ENCODE measurements around the gene SQSTM1.
"Not testable (repeated sequence)": the region's sequence is repeated elsewhere in the genome, so short reads cannot be mapped to it uniquely, and the experiment has no call there.

Gene SQSTM1

DNA sequence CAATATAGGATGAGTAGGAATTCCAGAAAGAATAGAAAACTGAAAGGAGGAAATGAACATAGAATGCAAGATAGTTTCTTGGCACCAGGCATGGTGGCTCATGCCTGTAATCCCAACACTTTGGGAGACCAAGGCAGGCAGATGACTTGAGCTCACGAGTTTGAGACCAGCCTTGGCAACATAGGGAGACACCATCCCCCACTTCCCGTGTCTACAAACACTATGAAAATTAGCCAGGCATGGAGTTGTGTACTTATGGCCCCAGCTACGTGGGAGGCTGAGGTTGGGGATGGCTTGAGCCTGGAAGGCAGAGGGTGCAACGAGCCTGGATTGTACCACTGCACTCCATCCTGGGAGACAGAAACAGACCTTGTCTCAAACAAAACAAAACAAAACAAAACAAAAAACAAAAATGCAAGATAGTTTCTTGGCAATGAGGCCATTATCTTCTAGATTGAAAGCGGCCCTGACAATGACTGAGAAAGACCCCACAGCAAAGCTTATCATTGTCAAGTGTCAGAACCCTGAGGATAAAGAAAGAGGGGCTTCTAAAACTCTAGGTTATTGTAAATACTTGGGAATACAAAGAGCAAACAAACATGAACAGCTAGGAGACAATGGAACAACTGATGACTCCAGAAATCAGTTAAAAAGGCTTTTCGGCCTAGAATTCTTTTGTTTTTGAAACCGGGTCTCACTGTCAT, 9.2 kb downstream of the SQSTM1 start:
- no peak overlapping the region for H3K4me3 ChIP-seq (ENCODE audit: low read length)
- peaks cover 69% of the 10 kb centered on the region for H3K36me3 ChIP-seq (ENCODE audit: insufficient read depth, low read length)
- no peaks in the 10 kb centered on the region for H3K4me1 ChIP-seq (ENCODE audit: insufficient read depth, low read length)
- peaks cover 5% of the 10 kb centered on the region for H3K9me3 ChIP-seq (ENCODE audit: low read length)
- H3K27me3 ChIP-seq (ENCODE audit: insufficient read depth, low read length), result no peaks in the 10 kb centered on the region
- no peak overlapping the region for H2AFZ ChIP-seq (ENCODE audit: low read depth, low read length)

GRCh38 chr5:179830818-179831468, 10.2 kb downstream of the SQSTM1 start:
- peaks cover 5% of the 10 kb centered on the region for H3K9me3 ChIP-seq (ENCODE audit: low read length)
- H2AFZ ChIP-seq (ENCODE audit: low read depth, low read length), result no peak overlapping the region
- H3K4me1 ChIP-seq (ENCODE audit: insufficient read depth, low read length), result no peaks in the 10 kb centered on the region
- H3K4me3 ChIP-seq (ENCODE audit: low read length), result no peak overlapping the region
- peaks cover 59% of the 10 kb centered on the region for H3K36me3 ChIP-seq (ENCODE audit: insufficient read depth, low read length)
- no peaks in the 10 kb centered on the region for H3K27me3 ChIP-seq (ENCODE audit: insufficient read depth, low read length)

DNA sequence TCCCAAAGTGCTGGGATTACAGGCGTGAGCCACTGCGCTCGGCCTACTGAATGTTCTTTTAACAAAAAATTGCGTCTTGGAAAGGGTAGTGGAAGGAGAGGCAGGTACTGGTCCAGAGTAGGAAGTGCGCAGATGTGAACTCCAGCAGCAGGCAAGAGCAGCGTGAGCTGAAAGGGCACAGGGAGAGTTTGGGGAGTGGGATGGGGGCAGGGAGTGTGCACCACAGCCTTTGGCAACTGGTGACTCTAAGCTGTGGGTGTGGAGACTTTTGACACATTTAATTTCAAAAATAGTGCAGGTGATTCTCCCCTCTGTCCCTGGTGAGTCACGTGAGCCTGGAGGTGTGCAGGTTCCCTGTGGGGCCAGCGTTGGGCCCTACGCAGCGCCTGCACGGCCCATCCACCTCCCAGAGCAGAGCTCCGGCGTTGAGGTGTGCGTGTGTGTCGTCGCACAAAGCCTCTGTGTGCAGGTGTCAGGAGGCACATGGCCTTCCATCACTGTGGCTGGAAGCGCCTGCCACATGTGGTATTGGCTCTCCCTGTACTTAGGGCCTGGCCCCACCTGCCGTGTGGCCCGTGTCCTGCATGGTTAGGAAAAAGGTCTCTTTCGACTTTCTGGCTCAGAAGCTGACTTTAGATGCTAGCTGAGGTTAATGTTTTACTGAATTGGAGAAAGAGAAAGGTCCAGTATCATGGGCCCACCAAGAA, 11.5 kb downstream of the SQSTM1 start:
- H3K36me3 ChIP-seq (ENCODE audit: insufficient read depth, low read length), result peaks cover 64% of the 10 kb centered on the region

DNA sequence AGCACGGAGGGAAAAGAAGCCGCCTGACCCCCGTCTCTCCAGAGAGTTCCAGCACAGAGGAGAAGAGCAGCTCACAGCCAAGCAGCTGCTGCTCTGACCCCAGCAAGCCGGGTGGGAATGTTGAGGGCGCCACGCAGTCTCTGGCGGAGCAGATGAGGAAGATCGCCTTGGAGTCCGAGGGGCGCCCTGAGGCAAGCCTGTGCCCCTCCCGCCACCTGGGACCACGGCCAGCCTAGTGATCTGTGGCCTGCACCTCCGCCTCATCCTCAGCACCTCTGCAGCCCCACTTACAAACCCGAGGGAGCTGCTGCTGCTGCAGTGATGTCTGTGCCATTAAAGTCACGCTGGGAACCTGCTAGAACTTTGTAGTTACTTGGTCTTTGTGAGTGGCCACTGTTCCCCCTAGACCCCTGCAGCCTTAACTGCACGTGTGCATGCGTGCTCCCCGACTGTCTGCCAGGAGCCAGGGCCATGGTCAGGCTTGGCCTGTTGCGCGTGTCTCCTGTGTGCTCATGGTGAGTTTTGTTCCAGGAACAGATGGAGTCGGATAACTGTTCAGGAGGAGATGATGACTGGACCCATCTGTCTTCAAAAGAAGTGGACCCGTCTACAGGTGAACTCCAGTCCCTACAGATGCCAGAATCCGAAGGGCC, 12.5 kb downstream of the SQSTM1 start:
- H3K9me3 ChIP-seq (ENCODE audit: low read length), result peaks cover 5% of the 10 kb centered on the region
- no peak overlapping the region for H3K4me3 ChIP-seq (ENCODE audit: low read length)
- H3K4me1 ChIP-seq (ENCODE audit: insufficient read depth, low read length), result no peaks in the 10 kb centered on the region
- no peak overlapping the region for H2AFZ ChIP-seq (ENCODE audit: low read depth, low read length)
- no peaks in the 10 kb centered on the region for H3K27me3 ChIP-seq (ENCODE audit: insufficient read depth, low read length)
- peaks cover 67% of the 10 kb centered on the region for H3K36me3 ChIP-seq (ENCODE audit: insufficient read depth, low read length)

More for the DNA sequence above, 11.5 kb downstream of the SQSTM1 start:
- no peak overlapping the region for H2AFZ ChIP-seq (ENCODE audit: low read depth, low read length)
- no peak overlapping the region for H3K4me3 ChIP-seq (ENCODE audit: low read length)
- peaks cover 5% of the 10 kb centered on the region for H3K9me3 ChIP-seq (ENCODE audit: low read length)
- H3K27me3 ChIP-seq (ENCODE audit: insufficient read depth, low read length), result no peaks in the 10 kb centered on the region
- H3K4me1 ChIP-seq (ENCODE audit: insufficient read depth, low read length), result no peaks in the 10 kb centered on the region

GRCh38 chr5:179833709-179834070, 13.0 kb downstream of the SQSTM1 start:
- Histone ChIP-seq H3K9me3 (ENCODE audit: low read length) (peaks cover 5% of the 10 kb centered on the region), H3K4me1 (ENCODE audit: insufficient read depth, low read length) (no peaks in the 10 kb centered on the region)

GRCh38 chr5:179834120-179834519, 13.4 kb downstream of the SQSTM1 start:
- Histone ChIP-seq H3K4me1 (ENCODE audit: insufficient read depth, low read length) (no peaks in the 10 kb centered on the region), H3K27me3 (ENCODE audit: insufficient read depth, low read length) (no peaks in the 10 kb centered on the region), H3K36me3 (ENCODE audit: insufficient read depth, low read length) (peaks cover 66% of the 10 kb centered on the region), H3K4me3 (ENCODE audit: low read length) (no peak overlapping the region), H3K9me3 (ENCODE audit: low read length) (peaks cover 5% of the 10 kb centered on the region), H2AFZ (ENCODE audit: low read depth, low read length) (no peak overlapping the region)

More at GRCh38 chr5:179833709-179834070, 13.0 kb downstream of the SQSTM1 start:
- Histone ChIP-seq H3K36me3 (ENCODE audit: insufficient read depth, low read length) (peaks cover 69% of the 10 kb centered on the region), H3K4me3 (ENCODE audit: low read length) (no peak overlapping the region), H3K27me3 (ENCODE audit: insufficient read depth, low read length) (no peaks in the 10 kb centered on the region), H2AFZ (ENCODE audit: low read depth, low read length) (no peak overlapping the region)

GRCh38 chr5:179834871-179835270, 14.2 kb downstream of the SQSTM1 start:
- not testable (repeated sequence) for H3K4me1 ChIP-seq (ENCODE audit: insufficient read depth, low read length); H3K27me3 ChIP-seq (ENCODE audit: insufficient read depth, low read length); H3K9me3 ChIP-seq (ENCODE audit: low read length); H3K4me3 ChIP-seq (ENCODE audit: low read length); H2AFZ ChIP-seq (ENCODE audit: low read depth, low read length)
- peaks cover 66% of the 10 kb centered on the region for H3K36me3 ChIP-seq (ENCODE audit: insufficient read depth, low read length)

DNA sequence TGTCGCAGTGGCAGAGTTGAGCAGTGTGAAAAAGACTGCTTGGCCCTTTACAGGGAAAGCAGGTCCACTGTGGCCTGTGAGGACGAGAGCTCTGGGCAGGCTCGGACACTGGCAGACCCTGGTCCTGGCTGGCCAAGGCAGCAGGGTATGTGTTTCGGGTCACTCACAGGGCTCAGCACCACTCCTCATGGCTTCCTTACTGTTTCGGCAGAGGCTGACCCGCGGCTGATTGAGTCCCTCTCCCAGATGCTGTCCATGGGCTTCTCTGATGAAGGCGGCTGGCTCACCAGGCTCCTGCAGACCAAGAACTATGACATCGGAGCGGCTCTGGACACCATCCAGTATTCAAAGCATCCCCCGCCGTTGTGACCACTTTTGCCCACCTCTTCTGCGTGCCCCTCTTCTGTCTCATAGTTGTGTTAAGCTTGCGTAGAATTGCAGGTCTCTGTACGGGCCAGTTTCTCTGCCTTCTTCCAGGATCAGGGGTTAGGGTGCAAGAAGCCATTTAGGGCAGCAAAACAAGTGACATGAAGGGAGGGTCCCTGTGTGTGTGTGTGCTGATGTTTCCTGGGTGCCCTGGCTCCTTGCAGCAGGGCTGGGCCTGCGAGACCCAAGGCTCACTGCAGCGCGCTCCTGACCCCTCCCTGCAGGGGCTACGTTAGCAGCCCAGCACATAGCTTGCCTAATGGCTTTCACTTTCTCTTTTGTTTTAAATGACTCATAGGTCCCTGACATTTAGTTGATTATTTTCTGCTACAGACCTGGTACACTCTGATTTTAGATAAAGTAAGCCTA, 15.7 kb downstream of the SQSTM1 start:
- no peak overlapping the region for H2AFZ ChIP-seq (ENCODE audit: low read depth, low read length)
- no peaks in the 10 kb centered on the region for H3K27me3 ChIP-seq (ENCODE audit: insufficient read depth, low read length)
- peaks cover 72% of the 10 kb centered on the region for H3K36me3 ChIP-seq (ENCODE audit: insufficient read depth, low read length)
- H3K9me3 ChIP-seq (ENCODE audit: low read length), result no peaks in the 10 kb centered on the region
- H3K4me3 ChIP-seq (ENCODE audit: low read length), result no peak overlapping the region
- H3K4me1 ChIP-seq (ENCODE audit: insufficient read depth, low read length), result no peaks in the 10 kb centered on the region

DNA sequence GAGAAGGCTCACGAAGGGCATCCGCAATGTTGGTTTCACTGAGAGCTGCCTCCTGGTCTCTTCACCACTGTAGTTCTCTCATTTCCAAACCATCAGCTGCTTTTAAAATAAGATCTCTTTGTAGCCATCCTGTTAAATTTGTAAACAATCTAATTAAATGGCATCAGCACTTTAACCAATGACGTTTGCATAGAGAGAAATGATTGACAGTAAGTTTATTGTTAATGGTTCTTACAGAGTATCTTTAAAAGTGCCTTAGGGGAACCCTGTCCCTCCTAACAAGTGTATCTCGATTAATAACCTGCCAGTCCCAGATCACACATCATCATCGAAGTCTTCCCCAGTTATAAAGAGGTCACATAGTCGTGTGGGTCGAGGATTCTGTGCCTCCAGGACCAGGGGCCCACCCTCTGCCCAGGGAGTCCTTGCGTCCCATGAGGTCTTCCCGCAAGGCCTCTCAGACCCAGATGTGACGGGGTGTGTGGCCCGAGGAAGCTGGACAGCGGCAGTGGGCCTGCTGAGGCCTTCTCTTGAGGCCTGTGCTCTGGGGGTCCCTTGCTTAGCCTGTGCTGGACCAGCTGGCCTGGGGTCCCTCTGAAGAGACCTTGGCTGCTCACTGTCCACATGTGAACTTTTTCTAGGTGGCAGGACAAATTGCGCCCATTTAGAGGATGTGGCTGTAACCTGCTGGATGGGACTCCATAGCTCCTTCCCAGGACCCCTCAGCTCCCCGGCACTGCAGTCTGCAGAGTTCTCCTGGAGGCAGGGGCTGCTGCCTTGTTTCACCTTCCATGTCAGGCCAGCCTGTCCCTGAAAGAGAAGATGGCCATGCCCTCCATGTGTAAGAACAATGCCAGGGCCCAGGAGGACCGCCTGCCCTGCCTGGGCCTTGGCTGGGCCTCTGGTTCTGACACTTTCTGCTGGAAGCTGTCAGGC, 16.6 kb downstream of the SQSTM1 start:
- Histone ChIP-seq H3K9me3 (ENCODE audit: low read length) (no peaks in the 10 kb centered on the region), H3K27me3 (ENCODE audit: insufficient read depth, low read length) (no peaks in the 10 kb centered on the region), H2AFZ (ENCODE audit: low read depth, low read length) (no peak overlapping the region), H3K36me3 (ENCODE audit: insufficient read depth, low read length) (peaks cover 76% of the 10 kb centered on the region), H3K4me3 (ENCODE audit: low read length) (no peak overlapping the region), H3K4me1 (ENCODE audit: insufficient read depth, low read length) (no peaks in the 10 kb centered on the region)

DNA sequence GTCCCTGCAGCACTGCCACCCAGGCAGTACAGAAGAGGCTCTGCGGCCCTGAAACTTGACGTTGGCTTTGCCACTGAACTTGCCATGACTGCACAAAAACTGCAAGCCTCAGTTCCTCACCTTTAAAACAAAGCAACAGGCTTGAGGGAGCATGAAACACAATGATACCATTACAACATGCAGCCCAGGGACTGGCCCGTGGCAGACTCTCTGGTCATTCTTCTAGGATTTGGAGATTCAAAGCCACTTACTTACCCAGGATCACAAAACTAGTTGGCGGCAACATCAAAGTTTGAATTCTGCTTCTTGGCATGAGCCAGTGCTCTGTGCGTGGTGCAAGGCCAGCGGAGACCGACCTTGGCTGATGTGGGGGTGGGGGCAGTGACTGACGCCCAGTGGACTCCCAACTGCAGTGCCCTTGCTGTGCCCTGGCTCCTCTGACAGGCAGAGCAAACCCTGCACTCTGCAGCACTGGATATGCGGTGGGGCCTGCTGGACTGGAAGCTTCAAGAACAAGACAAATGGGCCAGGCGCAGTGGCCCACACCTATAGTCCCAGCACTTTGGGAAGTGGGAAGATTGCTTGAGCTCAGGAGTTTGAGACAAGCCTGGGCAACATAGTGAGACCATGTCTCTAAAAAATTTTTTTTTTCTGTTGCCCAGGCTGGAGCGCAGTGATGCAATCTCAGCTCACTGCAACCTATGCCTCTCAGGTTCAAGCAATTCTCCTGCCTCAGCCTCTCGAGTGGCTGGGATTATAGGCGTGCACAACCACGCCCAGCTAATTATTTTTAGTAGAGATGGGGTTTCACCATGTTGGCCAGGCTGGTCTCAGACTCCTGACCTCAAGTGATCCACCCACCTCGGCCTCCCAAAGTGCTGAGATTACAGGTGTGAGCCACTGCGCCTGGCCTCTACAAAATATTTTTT, 18.9 kb downstream of the SQSTM1 start:
- Histone ChIP-seq H2AFZ (ENCODE audit: low read depth, low read length) (no peak overlapping the region), H3K9me3 (ENCODE audit: low read length) (peaks cover 8% of the 10 kb centered on the region), H3K4me1 (ENCODE audit: insufficient read depth, low read length) (no peaks in the 10 kb centered on the region), H3K4me3 (ENCODE audit: low read length) (no peak overlapping the region), H3K36me3 (ENCODE audit: insufficient read depth, low read length) (peaks cover 67% of the 10 kb centered on the region), H3K27me3 (ENCODE audit: insufficient read depth, low read length) (no peaks in the 10 kb centered on the region)

DNA sequence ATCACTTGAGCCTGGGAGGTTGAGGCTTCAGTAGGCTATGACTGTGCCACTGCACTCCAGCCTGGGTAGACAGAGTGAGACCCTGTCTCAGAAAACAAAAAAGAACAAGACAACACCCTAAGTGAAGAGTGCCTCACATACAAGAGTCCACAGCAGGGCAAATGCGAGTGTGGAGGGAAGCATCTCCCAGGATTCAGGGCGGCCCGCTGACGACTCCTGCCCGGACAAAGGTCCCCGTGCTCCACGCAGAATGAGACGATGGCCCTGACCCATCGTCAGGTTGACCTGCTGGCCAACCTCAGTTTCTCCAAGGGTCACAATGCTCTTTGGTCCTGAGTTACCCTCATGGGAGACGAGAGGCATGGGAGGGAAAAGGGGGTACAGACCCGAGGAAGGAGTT, 19.6 kb downstream of the SQSTM1 start:
- Histone ChIP-seq H3K4me1 (ENCODE audit: insufficient read depth, low read length) (no peaks in the 10 kb centered on the region), H3K36me3 (ENCODE audit: insufficient read depth, low read length) (peaks cover 67% of the 10 kb centered on the region), H3K27me3 (ENCODE audit: insufficient read depth, low read length) (no peaks in the 10 kb centered on the region), H2AFZ (ENCODE audit: low read depth, low read length) (no peak overlapping the region), H3K4me3 (ENCODE audit: low read length) (no peak overlapping the region), H3K9me3 (ENCODE audit: low read length) (peaks cover 8% of the 10 kb centered on the region)
